Measurements from ENCODE around the gene GBE1.
"Not testable (repeated sequence)": the region's sequence is repeated elsewhere in the genome, so short reads cannot be mapped to it uniquely, and the experiment has no call there.

Gene GBE1

GRCh38 chr3:81497572-81498251, 263.7 kb downstream of the GBE1 start:
- Histone ChIP-seq H3K36me3 (replicated peaks; ENCODE audit: low read depth, low read length) (peaks cover 13% of the 10 kb centered on the region), H3K79me2 (ENCODE audit: low read length) (no peaks in the 10 kb centered on the region), H3K9me3 (ENCODE audit: insufficient read depth, low read length) (0 out of 2 replicates have a peak, but pooled peaks cover 4% of the 10 kb centered on the region), H3K27ac (ENCODE audit: low read length) (no peak overlapping the region), H3K4me1 (ENCODE audit: low read length) (peaks cover 18% of the 10 kb centered on the region), H2AFZ (ENCODE audit: low read depth, low read length) (no peak overlapping the region), H3K9ac (ENCODE audit: low read length) (no peak overlapping the region), H3K27me3 (ENCODE audit: low read depth, low read length) (no peaks in the 10 kb centered on the region), H3K4me2 (ENCODE audit: low read length) (no peak overlapping the region), H4K20me1 (ENCODE audit: insufficient read depth, low read length) (no peaks in the 10 kb centered on the region), H3K4me3 (ENCODE audit: low read length) (no peak overlapping the region)
- TF ChIP-seq EZH2phosphoT487 (IDR thresholded peaks at IDR 0.05; ENCODE audit: low read depth) (no peak), CTCF (IDR thresholded peaks at IDR 0.05; ENCODE audit: low read depth, low read length) (no peak)

GRCh38 chr3:81496407-81497104, 264.9 kb downstream of the GBE1 start:
- H3K27ac ChIP-seq (ENCODE audit: low read length): no peak overlapping the region
- H3K4me3 ChIP-seq (ENCODE audit: low read length): no peak overlapping the region
- no peak overlapping the region for H2AFZ ChIP-seq (ENCODE audit: low read depth, low read length)
- H3K36me3 ChIP-seq (replicated peaks; ENCODE audit: low read depth, low read length): peaks cover 10% of the 10 kb centered on the region
- H3K4me2 ChIP-seq (ENCODE audit: low read length): no peak overlapping the region
- no peaks in the 10 kb centered on the region for H3K79me2 ChIP-seq (ENCODE audit: low read length)
- H3K27me3 ChIP-seq (ENCODE audit: low read depth, low read length): no peaks in the 10 kb centered on the region
- peaks cover 30% of the 10 kb centered on the region for H3K4me1 ChIP-seq (ENCODE audit: low read length)
- no peak overlapping the region for H3K9ac ChIP-seq (ENCODE audit: low read length)
- 0 out of 2 replicates have a peak, but pooled peaks cover 4% of the 10 kb centered on the region for H3K9me3 ChIP-seq (ENCODE audit: insufficient read depth, low read length)
- TF ChIP-seq CTCF (IDR thresholded peaks at IDR 0.05; ENCODE audit: low read depth, low read length) (no peak), EZH2phosphoT487 (IDR thresholded peaks at IDR 0.05; ENCODE audit: low read depth) (no peak)
- no peaks in the 10 kb centered on the region for H4K20me1 ChIP-seq (ENCODE audit: insufficient read depth, low read length)

- Histone ChIP-seq H3K4me2 (ENCODE audit: low read length) (peak overlapping the region; percentile 42), H3K4me3 (ENCODE audit: low read length) (peak overlapping the region; percentile 3; the same call in 1 of the 2 replicates), H3K4me1 (ENCODE audit: low read length) (peaks cover 31% of the 10 kb centered on the region)
- not testable (repeated sequence) for H3K9ac ChIP-seq (ENCODE audit: low read length); H2AFZ ChIP-seq (ENCODE audit: low read depth, low read length); H3K27me3 ChIP-seq (ENCODE audit: low read depth, low read length); H4K20me1 ChIP-seq (ENCODE audit: insufficient read depth, low read length); H3K9me3 ChIP-seq (ENCODE audit: insufficient read depth, low read length); H3K79me2 ChIP-seq (ENCODE audit: low read length); H3K27ac ChIP-seq (ENCODE audit: low read length); H3K36me3 ChIP-seq (replicated peaks; ENCODE audit: low read depth, low read length)
Observed at GRCh38 chr3:81492471-81492870, 269.0 kb downstream of the GBE1 start.

GRCh38 chr3:81492040-81492439, 269.4 kb downstream of the GBE1 start:
- H3K36me3 ChIP-seq (replicated peaks; ENCODE audit: low read depth, low read length): no peaks in the 10 kb centered on the region
- no peaks in the 10 kb centered on the region for H3K27me3 ChIP-seq (ENCODE audit: low read depth, low read length)
- TF ChIP-seq EZH2phosphoT487 (IDR thresholded peaks at IDR 0.05; ENCODE audit: low read depth) (no peak), CTCF (IDR thresholded peaks at IDR 0.05; ENCODE audit: low read depth, low read length) (no peak)
- H3K79me2 ChIP-seq (ENCODE audit: low read length): no peaks in the 10 kb centered on the region
- no peak overlapping the region for H3K27ac ChIP-seq (ENCODE audit: low read length)
- H3K4me1 ChIP-seq (ENCODE audit: low read length): peaks cover 31% of the 10 kb centered on the region
- no peak overlapping the region for H2AFZ ChIP-seq (ENCODE audit: low read depth, low read length)
- H4K20me1 ChIP-seq (ENCODE audit: insufficient read depth, low read length): no peaks in the 10 kb centered on the region
- H3K9me3 ChIP-seq (ENCODE audit: insufficient read depth, low read length): no peaks in the 10 kb centered on the region
- H3K4me2 ChIP-seq (ENCODE audit: low read length): peak overlapping the region; percentile 42
- peak overlapping the region; percentile 3; the same call in 1 of the 2 replicates for H3K4me3 ChIP-seq (ENCODE audit: low read length)
- no peak overlapping the region for H3K9ac ChIP-seq (ENCODE audit: low read length)
